Brain microvascular endothelial cell (primary cell): ENCODE measurements around the gene MMP24OS.

Experiments used
- DNase-seq: peaks from one replicate; pipeline ENCODE4 v3.0.0-alpha.2; 2020
- H3K27ac ChIP-seq: fragments of 250-450 bp; sonication (Bioruptor Pico); 2 replicates; pipeline ENCODE4 v1.5.1; 2020; ENCODE audit warnings: mild to moderate bottlenecking, moderate library complexity
- H3K27me3 ChIP-seq: fragments of 250-450 bp; sonication (Bioruptor Pico); replicated peaks from 2 replicates; pipeline ENCODE4 v1.5.1; 2020; ENCODE audit warnings: mild to moderate bottlenecking
- H3K36me3 ChIP-seq: fragments of 250-450 bp; sonication (Bioruptor Pico); replicated peaks from 2 replicates; pipeline ENCODE4 v1.5.1; 2020; ENCODE audit warnings: mild to moderate bottlenecking
- H3K4me3 ChIP-seq: 2 replicates; pipeline ENCODE4 v1.5.1; 2011; ENCODE audit warnings: low read depth, mild to moderate bottlenecking, control low read depth, low read length, moderate library complexity
- CTCF ChIP-seq: IDR thresholded peaks from 2 replicates; pipeline ENCODE4 v1.5.1; 2011; ENCODE audit warnings: low read depth, mild to moderate bottlenecking, moderate library complexity, low read length, control low read depth, inconsistent platforms; ENCODE audit errors: missing control alignments
- in situ Hi-C: cut with HindIII; loops from 2 replicates; pipeline ENCODE4 v1.10.0; 2017; ENCODE audit warnings: low sequenced_read_pairs, low pct_ligation_motif_present

Gene MMP24OS

GRCh38 chr20:35280523-35280922 lies 2.6 kb upstream of the MMP24OS start:
- no peak for DNase-seq
- no peaks in the 10 kb centered on the region for H3K27me3 ChIP-seq
- in situ Hi-C loops, result no loop called here
- no peak overlapping the region for H3K27ac ChIP-seq
- TF ChIP-seq CTCF, result no peak
- peaks cover 43% of the 10 kb centered on the region for H3K36me3 ChIP-seq
- no peak overlapping the region for H3K4me3 ChIP-seq

GRCh38 chr20:35279533-35280174 lies 1.7 kb upstream of the MMP24OS start:
- Histone ChIP-seq H3K27ac (no peak overlapping the region), H3K27me3 (no peaks in the 10 kb centered on the region), H3K36me3 (peaks cover 46% of the 10 kb centered on the region), H3K4me3 (no peak overlapping the region)
- in situ Hi-C loops, result no loop called here
- no peak for DNase-seq
- TF ChIP-seq CTCF, result no peak

GRCh38 chr20:35279040-35279439 lies 1.1 kb upstream of the MMP24OS start:
- H3K27ac ChIP-seq, result no peak overlapping the region
- H3K4me3 ChIP-seq, result no peak overlapping the region
- in situ Hi-C loops, result no loop called here
- peaks cover 46% of the 10 kb centered on the region for H3K36me3 ChIP-seq
- no peak for TF ChIP-seq CTCF
- no peak for DNase-seq
- H3K27me3 ChIP-seq, result no peaks in the 10 kb centered on the region

GRCh38 chr20:35277127-35277526 lies 795 bp downstream of the MMP24OS start:
- Histone ChIP-seq H3K36me3 (peaks cover 41% of the 10 kb centered on the region), H3K4me3 (peak overlapping the region; percentile 77), H3K27me3 (no peaks in the 10 kb centered on the region), H3K27ac (peak overlapping the region; percentile 89)
- DNase-seq, result no peak
- in situ Hi-C loops, result no loop called here
- no peak for TF ChIP-seq CTCF

- H3K27ac ChIP-seq, result no peak overlapping the region
- DNase-seq, result no peak
- peaks cover 40% of the 10 kb centered on the region for H3K36me3 ChIP-seq
- in situ Hi-C loops, result no loop called here
- H3K27me3 ChIP-seq, result no peaks in the 10 kb centered on the region
- H3K4me3 ChIP-seq, result peak overlapping the region; percentile 3
- no peak for TF ChIP-seq CTCF
Measured at GRCh38 chr20:35276408-35276807, 1.5 kb downstream of the MMP24OS start.

- Histone ChIP-seq H3K36me3 (peaks cover 39% of the 10 kb centered on the region), H3K4me3 (no peak overlapping the region), H3K27me3 (no peaks in the 10 kb centered on the region), H3K27ac (no peak overlapping the region)
- no peak for TF ChIP-seq CTCF
- in situ Hi-C loops, result no loop called here
- no peak for DNase-seq
Measured at GRCh38 chr20:35275741-35276251, 2.1 kb downstream of the MMP24OS start.
